GM12891 (cell line): ENCODE measurements around the gene EDA.

Experiments
- DNase-seq: peaks from one replicate; pipeline ENCODE4 v3.0.0; 2011; ENCODE audit warnings: low spot score; ENCODE audit not compliant: insufficient read length
- FAIRE-seq: peaks from 2 replicates; lab custom pipeline; 2011; peaks lifted over from hg19 to GRCh38; lab: Jason Lieb, UNC
- PAX5 ChIP-seq: IDR thresholded peaks from 2 replicates; pipeline ENCODE4 v1.6.1; 2011; ENCODE audit warnings: low read length, moderate library complexity, mild to moderate bottlenecking; ENCODE audit not compliant: insufficient read depth, severe bottlenecking
- POLR2A ChIP-seq: IDR thresholded peaks from 2 replicates; pipeline ENCODE4 v1.6.1; 2011; ENCODE audit warnings: low read depth, low read length, control low read depth
- POLR2AphosphoS5 ChIP-seq: IDR thresholded peaks from 2 replicates; pipeline ENCODE4 v1.6.1; 2011; ENCODE audit warnings: low read depth, low read length, control low read depth
- POU2F2 ChIP-seq: IDR thresholded peaks from 2 replicates; pipeline ENCODE4 v1.6.1; 2011; ENCODE audit warnings: low read depth, mild to moderate bottlenecking, control low read depth, low read length, moderate library complexity
- SPI1 ChIP-seq: IDR thresholded peaks from 2 replicates; pipeline ENCODE4 v1.6.1; 2011; ENCODE audit warnings: low read depth, low read length, control low read depth
- TAF1 ChIP-seq: IDR thresholded peaks from 2 replicates; pipeline ENCODE4 v1.6.1; 2011; ENCODE audit warnings: low read depth, low read length, control low read depth

Gene EDA

DNA sequence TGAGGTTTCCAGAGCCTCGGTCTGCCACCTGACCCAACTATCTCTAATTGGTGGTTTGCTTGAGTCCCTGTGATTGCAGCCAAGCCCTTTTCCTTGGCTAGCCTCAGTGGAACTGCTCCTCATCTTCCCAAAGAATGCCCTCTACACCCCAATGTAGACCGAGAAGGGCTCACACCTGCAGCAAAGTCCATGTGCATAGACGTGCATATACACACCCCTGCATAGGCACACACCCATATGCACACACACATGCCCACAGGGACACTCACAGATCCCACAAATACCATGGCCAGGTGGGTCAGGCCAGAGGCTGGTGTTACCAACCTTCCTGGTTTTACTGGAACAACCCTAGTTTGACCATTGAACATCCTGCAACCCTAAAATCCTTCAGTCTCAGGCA is 433.5 kb downstream of the EDA start:
- no peak for DNase-seq
- no peak for FAIRE-seq
- TF ChIP-seq POLR2AphosphoS5 (no peak), POLR2A (no peak), SPI1 (no peak), PAX5 (no peak)

- DNase-seq (no peak), FAIRE-seq (no peak)
- TF ChIP-seq TAF1 = no peak
- TF ChIP-seq PAX5 = no peak
- TF ChIP-seq POLR2AphosphoS5 = no peak
- TF ChIP-seq POLR2A = no peak
- TF ChIP-seq POU2F2 = no peak
- TF ChIP-seq SPI1 = no peak
These were observed 434.0 kb downstream of the EDA start, which contains the start of gene AWAT2 for GRCh38 chrX:70049925-70050324. Gene AWAT2 (minus strand): TSS chrX:70049938. CDS start chrX:70049932, 6 bp downstream.

DNA sequence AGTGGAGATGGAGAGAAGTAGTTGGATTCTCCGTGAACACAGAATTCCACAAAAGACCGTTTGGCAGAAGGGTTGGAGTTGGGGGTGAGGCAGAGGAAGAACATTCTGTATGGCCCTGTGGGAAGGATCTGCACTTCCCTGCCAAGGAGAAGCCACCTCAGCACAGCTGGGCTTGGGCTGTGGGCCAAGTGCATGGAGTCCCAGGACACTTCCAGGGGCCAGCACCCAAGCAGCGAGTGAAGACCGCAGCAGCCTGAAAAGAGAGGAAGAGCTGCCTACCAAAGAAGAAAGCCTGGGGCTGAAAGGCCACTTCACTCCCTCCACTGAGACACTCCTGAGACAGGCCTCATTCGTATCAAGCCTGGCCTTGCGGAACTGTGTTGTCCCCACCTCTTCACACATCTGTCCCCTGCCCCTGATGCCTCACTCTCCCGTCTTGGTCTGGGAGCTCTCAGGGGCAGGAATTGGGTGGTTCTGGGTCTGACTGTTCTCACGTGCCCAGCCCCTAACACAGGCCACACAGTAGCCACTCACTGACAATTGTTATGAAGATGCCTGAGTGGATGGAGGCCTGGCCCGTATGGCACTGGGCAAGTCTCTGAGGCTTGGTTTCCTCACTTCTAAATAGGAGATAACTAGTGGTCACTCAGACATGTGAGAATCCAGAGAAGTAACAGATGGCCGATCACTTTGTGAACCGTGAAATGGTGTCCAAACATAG is 437.1 kb downstream of the EDA start:
- FAIRE-seq = no peak
- DNase-seq = no peak
- TF ChIP-seq POLR2A (no peak), SPI1 (no peak), TAF1 (no peak), PAX5 (no peak), POLR2AphosphoS5 (no peak), POU2F2 (no peak)

GRCh38 chrX:70054391-70054790 is 438.5 kb downstream of the EDA start:
- TF ChIP-seq TAF1 (no peak), SPI1 (no peak), POU2F2 (no peak), PAX5 (no peak), POLR2AphosphoS5 (no peak), POLR2A (no peak)
- FAIRE-seq (no peak), DNase-seq (no peak)

DNA sequence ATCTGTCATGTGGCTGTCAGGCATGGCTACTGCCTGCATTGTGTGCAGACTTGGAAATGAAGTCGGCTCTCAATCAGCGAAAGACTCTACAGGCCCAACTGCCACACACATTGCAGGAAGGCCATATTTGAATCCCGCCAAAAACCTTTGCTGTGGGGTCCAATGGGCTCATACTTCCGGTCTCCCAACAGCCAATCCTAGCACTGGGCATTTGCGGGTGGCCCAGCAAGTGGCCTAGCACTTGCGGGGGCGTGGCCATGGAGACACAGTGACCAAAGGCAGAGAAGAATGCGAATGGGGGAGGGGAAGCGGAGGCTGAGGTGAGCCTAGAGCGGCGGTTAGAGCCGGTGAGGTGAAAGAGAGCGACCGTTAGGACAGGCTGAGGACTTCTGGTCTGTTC is 446.2 kb downstream of the EDA start, which contains the start of gene OTUD6A:
Gene OTUD6A (plus strand): TSS at position 382 of the 400 bp plus-strand sequence. CDS start 68 bp downstream, outside the sequence.
- DNase-seq (no peak), FAIRE-seq (no peak)
- TF ChIP-seq PAX5 (no peak), TAF1 (no peak), POLR2A (no peak), SPI1 (no peak), POLR2AphosphoS5 (no peak), POU2F2 (no peak)

DNA sequence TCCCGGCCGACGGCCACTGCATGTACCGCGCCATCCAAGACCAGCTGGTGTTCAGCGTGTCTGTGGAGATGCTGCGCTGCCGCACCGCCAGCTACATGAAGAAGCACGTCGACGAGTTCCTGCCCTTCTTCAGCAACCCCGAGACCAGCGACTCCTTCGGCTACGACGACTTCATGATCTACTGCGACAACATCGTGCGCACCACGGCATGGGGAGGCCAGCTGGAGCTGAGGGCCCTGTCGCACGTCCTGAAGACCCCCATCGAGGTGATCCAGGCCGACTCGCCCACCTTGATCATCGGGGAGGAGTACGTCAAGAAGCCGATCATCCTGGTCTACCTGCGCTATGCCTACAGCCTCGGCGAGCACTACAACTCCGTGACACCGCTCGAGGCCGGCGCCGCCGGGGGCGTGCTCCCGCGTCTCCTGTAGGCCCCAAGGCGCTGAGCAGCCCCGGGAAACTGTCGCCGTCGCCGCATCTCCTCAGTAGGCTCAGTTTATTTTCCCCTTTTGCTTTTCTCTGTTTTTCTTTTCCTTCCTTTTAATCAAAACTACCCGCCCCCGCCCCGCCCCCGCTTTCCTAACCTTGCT is 447.1 kb downstream of the EDA start:
- DNase-seq = no peak
- no peak for FAIRE-seq
- no peak for TF ChIP-seq TAF1

DNA sequence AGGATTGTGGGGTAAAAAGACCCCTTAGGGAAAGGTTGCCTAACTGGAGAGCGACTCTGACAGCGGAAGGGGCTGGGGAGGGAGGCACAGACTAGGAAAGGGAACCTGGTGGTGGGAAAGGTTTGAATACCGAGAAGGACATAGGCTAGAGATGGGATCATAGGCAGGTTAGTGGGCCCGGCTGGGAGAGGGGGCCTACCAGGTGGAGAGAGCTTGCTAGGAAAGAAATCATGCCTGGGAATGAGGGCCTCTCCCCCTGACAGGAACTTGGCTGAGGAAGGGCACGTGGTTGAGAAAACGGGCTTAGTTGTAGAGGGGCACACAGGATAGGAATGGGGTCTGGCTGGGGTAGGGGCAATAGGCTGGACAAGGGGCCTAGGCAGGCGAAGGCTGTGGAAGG is 450.7 kb downstream of the EDA start:
- no peak for TF ChIP-seq SPI1
- TF ChIP-seq PAX5 = no peak
- TF ChIP-seq POU2F2 = no peak
- TF ChIP-seq TAF1 = no peak
- DNase-seq (no peak), FAIRE-seq (no peak)

DNA sequence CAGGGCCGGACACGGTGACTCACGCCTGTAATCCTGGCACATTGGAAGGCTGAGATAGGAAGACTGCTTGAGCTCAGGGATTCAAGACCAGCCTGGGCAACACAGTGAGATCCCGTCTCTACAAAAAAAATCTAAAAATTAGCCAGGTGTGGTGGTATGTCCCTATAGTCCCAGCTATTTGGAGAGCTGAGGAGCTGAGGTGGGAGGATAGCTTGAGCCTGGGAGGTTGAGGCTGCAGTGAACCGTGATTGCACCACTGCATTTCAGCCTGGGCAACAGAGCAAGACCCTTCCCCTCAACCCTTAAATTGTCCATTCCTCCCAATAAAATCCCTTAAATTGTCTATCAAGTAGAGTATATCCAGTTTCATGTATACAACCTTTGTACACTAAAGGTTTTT is 463.4 kb downstream of the EDA start:
- FAIRE-seq = no peak
- no peak for DNase-seq
- no peak for TF ChIP-seq POU2F2
- no peak for TF ChIP-seq SPI1
- no peak for TF ChIP-seq TAF1
- no peak for TF ChIP-seq POLR2AphosphoS5
- TF ChIP-seq PAX5 = no peak
- TF ChIP-seq POLR2A = no peak

GRCh38 chrX:70079870-70080269 is 464.0 kb downstream of the EDA start:
- TF ChIP-seq POLR2A = no peak
- TF ChIP-seq SPI1 = no peak
- TF ChIP-seq POLR2AphosphoS5 = no peak
- TF ChIP-seq POU2F2 = no peak
- no peak for TF ChIP-seq TAF1
- no peak for TF ChIP-seq PAX5
- DNase-seq = no peak
- FAIRE-seq = no peak

DNA sequence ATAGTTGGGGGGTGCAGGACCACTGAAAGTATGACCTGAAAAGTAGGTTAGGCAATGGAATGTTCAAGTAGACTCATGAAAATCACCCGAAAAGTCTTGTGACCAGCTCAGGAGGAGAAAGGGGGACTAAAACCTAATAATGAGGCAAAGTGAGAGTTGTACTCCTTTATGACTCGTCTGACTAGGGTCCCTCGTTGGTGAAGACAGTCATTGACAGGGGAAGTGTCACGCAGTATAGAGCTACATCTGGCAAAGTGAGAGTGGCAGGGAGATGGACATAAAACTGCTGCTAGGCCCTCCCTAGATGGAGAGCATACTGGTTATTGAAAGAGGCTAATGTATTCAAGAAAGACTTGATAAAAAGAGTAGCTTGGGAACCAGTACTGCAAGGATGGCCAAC is 466.8 kb downstream of the EDA start:
- FAIRE-seq (no peak), DNase-seq (no peak)
- TF ChIP-seq POLR2AphosphoS5 (no peak), POU2F2 (no peak), POLR2A (no peak), TAF1 (no peak), PAX5 (no peak), SPI1 (no peak)
